OCI-LY1 (cell line): ENCODE data around the gene SDE2.

ENCODE experiments used
- H2AFZ ChIP-seq: fragments of 200-600 bp; sonication (generic), shearing (Covaris generic); 2 replicates; pipeline ENCODE4 v1.6.0; 2014; ENCODE audit warnings: antibody characterized with exemption, mild to moderate bottlenecking, low read length
- H3F3A ChIP-seq: fragments of 200-600 bp; sonication (generic), shearing (Covaris generic); 2 replicates; pipeline ENCODE4 v1.6.0; 2014; ENCODE audit warnings: mild to moderate bottlenecking, antibody characterized with exemption, low read length, moderate library complexity; ENCODE audit not compliant: insufficient read depth
- H3K27ac ChIP-seq: fragments of 200-600 bp; sonication (generic); 2 replicates; pipeline ENCODE4 v1.5.1; 2014; ENCODE audit warnings: low read length, mixed run types, mild to moderate bottlenecking, low read depth; ENCODE audit not compliant: poor library complexity, severe bottlenecking
- H3K27me3 ChIP-seq: fragments of 200-600 bp; sonication (generic); 2 replicates; pipeline ENCODE4 v1.6.0; 2014; ENCODE audit warnings: antibody characterized with exemption, mild to moderate bottlenecking, low read length, moderate library complexity; ENCODE audit not compliant: insufficient read depth
- H3K36me3 ChIP-seq: fragments of 200-600 bp; sonication (generic); 2 replicates; pipeline ENCODE4 v1.6.1; 2014; ENCODE audit warnings: mild to moderate bottlenecking, antibody characterized with exemption, low read length, moderate library complexity, mixed read lengths; ENCODE audit not compliant: insufficient read depth
- H3K4me1 ChIP-seq: fragments of 200-600 bp; sonication (generic); 2 replicates; pipeline ENCODE4 v1.5.1; 2014; ENCODE audit warnings: mild to moderate bottlenecking, low read length, moderate library complexity; ENCODE audit not compliant: insufficient read depth, severe bottlenecking
- H3K4me2 ChIP-seq: fragments of 200-600 bp; sonication (generic), shearing (Covaris generic); 2 replicates; pipeline ENCODE4 v1.6.1; 2014; ENCODE audit warnings: low read length
- H3K4me3 ChIP-seq: fragments of 200-600 bp; sonication (generic); 2 replicates; pipeline ENCODE4 v1.5.1; 2014; ENCODE audit warnings: low read length, low read depth, mild to moderate bottlenecking, mixed read lengths; ENCODE audit not compliant: poor library complexity, severe bottlenecking
- H3K79me2 ChIP-seq: fragments of 200-600 bp; shearing (Covaris generic); 2 replicates; pipeline ENCODE4 v1.6.1; 2016; ENCODE audit warnings: mixed run types, low read length, mixed read lengths; ENCODE audit not compliant: insufficient read depth
- H3K9ac ChIP-seq: fragments of 200-600 bp; sonication (generic), shearing (Covaris generic); 2 replicates; pipeline ENCODE4 v1.6.1; 2014; ENCODE audit warnings: mild to moderate bottlenecking, low read length, mixed read lengths
- H3K9me2 ChIP-seq: fragments of 200-600 bp; sonication (generic), shearing (Covaris generic); 2 replicates; pipeline ENCODE4 v1.6.1; 2014; ENCODE audit warnings: low read depth, mild to moderate bottlenecking, low read length, mixed read lengths
- H3K9me3 ChIP-seq: fragments of 200-600 bp; shearing (Covaris generic); 2 replicates; pipeline ENCODE4 v1.6.1; 2014; ENCODE audit warnings: low read length, mixed read lengths
- H4K20me1 ChIP-seq: fragments of 200-600 bp; sonication (generic), shearing (Covaris generic); 2 replicates; pipeline ENCODE4 v1.6.0; 2016; ENCODE audit warnings: mild to moderate bottlenecking, low read length; ENCODE audit not compliant: insufficient read depth
- EZH2 ChIP-seq: fragments of 200-600 bp; sonication (generic), shearing (Covaris generic); IDR thresholded peaks from 2 replicates; pipeline ENCODE4 v1.8.0; 2017; ENCODE audit warnings: borderline replicate concordance, mixed run types, mild to moderate bottlenecking, antibody characterized with exemption, low read length, moderate library complexity, mixed read lengths
- TF ChIP-seq, protein P1 (sequence below): fragments of 200-600 bp; sonication (generic), shearing (Covaris generic); IDR thresholded peaks from 2 replicates; pipeline ENCODE4 v1.5.1; 2017; ENCODE audit warnings: mild to moderate bottlenecking, antibody characterized with exemption, low read length, moderate library complexity, mixed read lengths

SDE2 gene

DNA sequence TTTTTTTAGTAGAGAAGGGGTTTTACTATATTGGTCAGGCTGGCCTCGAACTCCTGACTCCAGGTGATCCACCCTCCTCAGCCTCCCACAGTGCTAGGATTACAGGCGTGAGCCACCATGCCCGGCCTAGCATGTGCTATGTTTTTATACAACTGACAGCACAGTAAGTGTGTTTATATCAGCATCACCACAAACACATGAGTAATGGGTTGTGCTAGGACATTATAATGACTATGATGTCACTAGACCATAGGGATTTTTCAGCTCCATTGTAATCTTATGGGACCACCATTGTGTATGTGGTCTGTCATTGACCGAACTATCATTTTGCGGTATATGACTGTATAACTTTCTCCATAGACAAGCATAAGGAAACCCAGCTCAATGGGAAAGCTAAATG, 64.4 kb downstream of the SDE2 start:
- Histone ChIP-seq H3F3A (no peaks in the 10 kb centered on the region), H2AFZ (no peak overlapping the region), H4K20me1 (no peaks in the 10 kb centered on the region), H3K27ac (no peak overlapping the region), H3K4me3 (no peak overlapping the region), H3K4me1 (peaks cover 8% of the 10 kb centered on the region), H3K36me3 (no peaks in the 10 kb centered on the region), H3K9me3 (no peaks in the 10 kb centered on the region), H3K27me3 (no peaks in the 10 kb centered on the region), H3K9ac (no peak overlapping the region), H3K79me2 (no peaks in the 10 kb centered on the region), H3K9me2 (no peaks in the 10 kb centered on the region), H3K4me2 (no peak overlapping the region)
- TF ChIP-seq EZH2 = no peak
- TF ChIP-seq, protein P1, sequence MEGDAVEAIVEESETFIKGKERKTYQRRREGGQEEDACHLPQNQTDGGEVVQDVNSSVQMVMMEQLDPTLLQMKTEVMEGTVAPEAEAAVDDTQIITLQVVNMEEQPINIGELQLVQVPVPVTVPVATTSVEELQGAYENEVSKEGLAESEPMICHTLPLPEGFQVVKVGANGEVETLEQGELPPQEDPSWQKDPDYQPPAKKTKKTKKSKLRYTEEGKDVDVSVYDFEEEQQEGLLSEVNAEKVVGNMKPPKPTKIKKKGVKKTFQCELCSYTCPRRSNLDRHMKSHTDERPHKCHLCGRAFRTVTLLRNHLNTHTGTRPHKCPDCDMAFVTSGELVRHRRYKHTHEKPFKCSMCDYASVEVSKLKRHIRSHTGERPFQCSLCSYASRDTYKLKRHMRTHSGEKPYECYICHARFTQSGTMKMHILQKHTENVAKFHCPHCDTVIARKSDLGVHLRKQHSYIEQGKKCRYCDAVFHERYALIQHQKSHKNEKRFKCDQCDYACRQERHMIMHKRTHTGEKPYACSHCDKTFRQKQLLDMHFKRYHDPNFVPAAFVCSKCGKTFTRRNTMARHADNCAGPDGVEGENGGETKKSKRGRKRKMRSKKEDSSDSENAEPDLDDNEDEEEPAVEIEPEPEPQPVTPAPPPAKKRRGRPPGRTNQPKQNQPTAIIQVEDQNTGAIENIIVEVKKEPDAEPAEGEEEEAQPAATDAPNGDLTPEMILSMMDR = no peak

DNA sequence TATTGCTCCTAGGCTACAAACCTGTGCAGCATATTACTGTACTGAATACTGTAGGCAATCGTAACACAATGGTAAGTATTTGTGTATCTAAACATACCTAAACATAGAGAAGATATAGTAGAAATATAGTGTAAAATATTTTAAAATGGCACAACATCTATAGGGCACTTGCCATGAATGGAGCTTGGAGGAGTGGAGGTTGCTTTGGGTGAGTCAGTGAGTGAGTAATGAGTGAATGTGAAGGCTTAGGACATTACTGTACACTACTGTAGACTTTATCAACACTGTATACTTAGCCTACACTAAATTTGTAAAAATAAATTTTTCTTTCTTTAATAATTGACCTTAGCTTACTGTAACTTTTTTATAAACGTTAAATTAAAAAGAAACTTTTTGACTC, 66.1 kb downstream of the SDE2 start:
- no peak overlapping the region for H3K4me3 ChIP-seq
- no peaks in the 10 kb centered on the region for H3K9me2 ChIP-seq
- no peaks in the 10 kb centered on the region for H3K79me2 ChIP-seq

More for the DNA sequence above, 66.1 kb downstream of the SDE2 start:
- Histone ChIP-seq H3F3A (no peaks in the 10 kb centered on the region), H3K4me1 (peaks cover 16% of the 10 kb centered on the region), H3K27me3 (no peaks in the 10 kb centered on the region), H4K20me1 (no peaks in the 10 kb centered on the region), H3K36me3 (no peaks in the 10 kb centered on the region), H3K9me3 (no peaks in the 10 kb centered on the region), H3K4me2 (no peak overlapping the region), H3K9ac (no peak overlapping the region), H3K27ac (no peak overlapping the region), H2AFZ (no peak overlapping the region)
- TF ChIP-seq EZH2 = no peak
- TF ChIP-seq, protein P1 = no peak
